Naive thymus-derived CD8-positive, alpha-beta T cell (primary cell): ENCODE results near the gene THAP3. TPM values are rescaled to one million over a fixed set of nuclear protein-coding genes. Genes with fewer than 3 reads are reported as not detected.

ENCODE experiments used
- ATAC-seq, 2 donors: fragments of 150-1000 bp; cut with Tn5 transposase in 1 of 2; sonication (Bioruptor Pico), chemical (Tn5 transposase) in 1 of 2; 1 replicate in 1 of 2; 2 replicates in 1 of 2; pipeline ENCODE4 v1.10.0; 2021; ENCODE audit warnings: mild to moderate bottlenecking in 2 of 2, moderate library complexity in 2 of 2
- POLR2A ChIA-PET: fragments of 350-600 bp; sonication (Branson Sonifier 250); formaldehyde crosslinking; loops from one replicate; lab custom pipeline; 2021; ENCODE audit warnings: antibody characterized with exemption; lab: Charles Lee
- DNase-seq, 10 donors: peaks; one replicate each; pipeline versions ENCODE4 v3.0.0 to v3.0.0-alpha.2; 2020 to 2022
- H3K27ac Mint-ChIP-seq, 10 donors: one replicate each; pipeline ENCODE4 v1.8.0; 2020 to 2022; ENCODE audit warnings: mild to moderate bottlenecking in 10 of 10, mixed read lengths in 10 of 10, moderate library complexity in 4 of 10, inconsistent platforms in 1 of 10
- H3K27me3 Mint-ChIP-seq, 5 donors: one replicate each; pipeline ENCODE4 v1.8.0; 2021 to 2022; ENCODE audit warnings: mixed read lengths in 5 of 5
- H3K36me3 Mint-ChIP-seq, 3 donors: one replicate each; pipeline ENCODE4 v1.8.0; 2020 to 2022; ENCODE audit warnings: mixed read lengths in 3 of 3, mild to moderate bottlenecking in 2 of 3, inconsistent platforms in 1 of 3
- H3K4me1 Mint-ChIP-seq, 4 donors: one replicate each; pipeline ENCODE4 v1.8.0; 2021 to 2022; ENCODE audit warnings: mixed read lengths in 4 of 4
- H3K4me3 Mint-ChIP-seq, 10 donors: one replicate each; pipeline ENCODE4 v1.8.0; 2020 to 2022; ENCODE audit warnings: mild to moderate bottlenecking in 10 of 10, mixed read lengths in 10 of 10, moderate library complexity in 6 of 10, inconsistent platforms in 1 of 10
- H3K9me3 Mint-ChIP-seq, 9 donors: one replicate each; pipeline ENCODE4 v1.8.0; 2020 to 2022; ENCODE audit warnings: mixed read lengths in 9 of 9, mild to moderate bottlenecking in 3 of 9, inconsistent platforms in 1 of 9, moderate library complexity in 1 of 9
- polyA plus RNA-seq, 3 donors: library from polyadenylated mRNA; unstranded; fragments of 300-500 nt; fragmentation: Illumina TruSeq; gene quantifications; one replicate each; pipeline ENCODE4 v1.2.3, GENCODE V29; 2021
- total RNA-seq, 8 experiments: library from RNA in 2 of 8; stranded (reverse) in 2 of 8; gene quantifications; one replicate each; pipeline ENCODE4 v1.2.3 and lab custom pipeline; 2021 to 2026

The THAP3 gene
- total and polyA plus RNA-seq, 5 experiments from 2014 or later = 20.1 to 30.7 (median 26.5) TPM

- Mint-ChIP-seq H3K4me1 (peaks cover 18 to 57% (median 48%) of the 10 kb centered on the region in 4 donors), H3K27me3 (no peaks in the 10 kb centered on the region), H3K4me3 (peak overlapping the region in 1 of 10 donors; percentile 63), H3K27ac (peak overlapping the region in 7 of 10 donors; percentile 14 to 72 (median 40)), H3K9me3 (no peaks in the 10 kb centered on the region), H3K36me3 (peaks cover 0 to 17% (median 0%) of the 10 kb centered on the region in 3 donors)
- DNase-seq (no peak), ATAC-seq (no peak)
- POLR2A ChIA-PET = interaction anchor here (8.7 kb wide), 1 partner anchor 17 kb away, joined by 145 read pairs; the partner anchor contains the start of gene KLHL21
Measured at GRCh38 chr1:6584126-6585080, 40.3 kb upstream of the THAP3 start.

- Mint-ChIP-seq H3K36me3 (peaks cover 0 to 25% (median 0%) of the 10 kb centered on the region in 3 donors), H3K4me3 (peak overlapping the region in 1 of 10 donors; percentile 63), H3K27me3 (no peaks in the 10 kb centered on the region), H3K9me3 (no peaks in the 10 kb centered on the region), H3K4me1 (peaks cover 18 to 54% (median 41%) of the 10 kb centered on the region in 4 donors), H3K27ac (peak overlapping the region in 6 of 10 donors; percentile 14 to 72 (median 42))
- POLR2A ChIA-PET = interaction anchor here (8.7 kb wide), 1 partner anchor 17 kb away, joined by 145 read pairs; the partner anchor contains the start of gene KLHL21
- no peak for DNase-seq
- ATAC-seq = no peak
Measured at GRCh38 chr1:6585081-6585722, 39.5 kb upstream of the THAP3 start.

DNA sequence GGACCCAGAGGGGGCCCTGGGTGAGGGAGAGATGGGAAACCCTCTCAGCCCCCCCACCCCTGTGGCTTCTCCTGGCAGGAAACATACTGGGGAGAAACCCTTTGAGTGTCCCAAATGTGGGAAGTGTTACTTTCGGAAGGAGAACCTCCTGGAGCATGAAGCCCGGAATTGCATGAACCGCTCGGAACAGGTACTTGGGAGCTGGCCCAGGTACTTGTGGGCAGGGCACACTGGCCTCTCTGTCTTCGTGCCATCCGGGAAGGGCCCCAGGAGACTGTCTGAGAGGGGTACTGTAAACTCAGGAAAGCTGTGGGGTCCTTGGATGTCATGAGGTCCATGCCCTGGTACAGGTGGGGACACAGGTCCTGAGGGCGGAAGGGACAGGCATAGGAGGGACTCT, 38.8 kb upstream of the THAP3 start:
- no peaks in the 10 kb centered on the region for H3K27me3 Mint-ChIP-seq
- DNase-seq = no peak
- H3K27ac Mint-ChIP-seq = peak overlapping the region in 1 of 10 donors; percentile 27
- POLR2A ChIA-PET = interaction anchor here (8.7 kb wide), 1 partner anchor 16 kb away, joined by 145 read pairs; the partner anchor contains the start of gene KLHL21
- H3K4me3 Mint-ChIP-seq = no peak overlapping the region
- H3K4me1 Mint-ChIP-seq = peaks cover 16 to 54% (median 40%) of the 10 kb centered on the region in 4 donors
- no peaks in the 10 kb centered on the region for H3K9me3 Mint-ChIP-seq
- no peak for ATAC-seq
- peaks cover 0 to 30% (median 2%) of the 10 kb centered on the region in 3 donors for H3K36me3 Mint-ChIP-seq

- H3K4me3 Mint-ChIP-seq = no peak overlapping the region
- no peaks in the 10 kb centered on the region for H3K9me3 Mint-ChIP-seq
- H3K4me1 Mint-ChIP-seq = peaks cover 18 to 54% (median 40%) of the 10 kb centered on the region in 4 donors
- DNase-seq (no peak), ATAC-seq (no peak)
- no peaks in the 10 kb centered on the region for H3K27me3 Mint-ChIP-seq
- POLR2A ChIA-PET = interaction anchor here (4.2 kb wide), 1 partner anchor 16 kb away, joined by 37 read pairs; the partner anchor contains the start of gene KLHL21
- peak overlapping the region in 2 of 10 donors; percentile 34 to 69 for H3K27ac Mint-ChIP-seq
- H3K36me3 Mint-ChIP-seq = peaks cover 0 to 30% (median 2%) of the 10 kb centered on the region in 3 donors
Measured at GRCh38 chr1:6586404-6586816, 38.3 kb upstream of the THAP3 start.

DNA sequence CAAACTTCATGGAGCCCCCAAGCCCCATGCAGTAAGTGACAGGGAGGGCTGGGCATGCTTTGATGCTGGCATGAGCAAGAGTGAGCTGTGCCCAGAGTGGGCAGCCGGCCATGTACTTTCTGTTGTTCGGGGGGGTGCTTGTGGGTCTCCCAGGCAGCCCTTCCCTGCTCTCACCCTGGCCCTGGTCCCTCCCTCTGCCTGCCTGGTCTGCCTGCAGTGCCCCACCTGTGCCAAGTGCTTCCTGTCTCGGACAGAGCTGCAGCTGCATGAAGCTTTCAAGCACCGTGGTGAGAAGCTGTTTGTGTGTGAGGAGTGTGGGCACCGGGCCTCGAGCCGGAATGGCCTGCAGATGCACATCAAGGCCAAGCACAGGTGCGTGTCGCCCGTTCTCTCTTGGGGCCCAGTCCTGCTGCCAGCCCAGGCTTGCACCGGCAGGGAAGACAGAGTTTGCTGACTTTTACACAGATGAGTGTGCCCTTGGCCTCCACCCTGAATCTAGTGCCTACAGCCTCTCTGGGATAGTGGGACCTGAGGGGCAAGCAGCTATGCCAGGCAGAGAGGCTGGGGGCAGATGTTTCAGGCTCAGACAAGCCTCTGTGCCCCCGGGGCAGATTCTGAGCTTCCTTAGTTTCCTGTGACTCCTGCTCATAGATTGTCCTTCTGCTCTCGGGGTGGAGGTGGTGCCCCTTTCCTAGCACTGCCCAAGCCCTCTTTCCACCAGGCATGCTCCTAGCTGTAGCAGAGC, 37.2 kb upstream of the THAP3 start:
- no peaks in the 10 kb centered on the region for H3K27me3 Mint-ChIP-seq
- peaks cover 20 to 52% (median 37%) of the 10 kb centered on the region in 4 donors for H3K4me1 Mint-ChIP-seq
- no peaks in the 10 kb centered on the region for H3K9me3 Mint-ChIP-seq
- H3K36me3 Mint-ChIP-seq = peaks cover 0 to 28% (median 2%) of the 10 kb centered on the region in 3 donors
- ATAC-seq (no peak), DNase-seq (no peak)
- peak overlapping the region in 8 of 10 donors; percentile 9 to 73 (median 60) for H3K27ac Mint-ChIP-seq
- POLR2A ChIA-PET = interaction anchor here (0.5 to 4.2 kb wide), 3 partner anchors 10 to 124 kb away, joined by 3 to 37 read pairs (median 5); partner anchors contain the start of gene KLHL21
- H3K4me3 Mint-ChIP-seq = no peak overlapping the region

DNA sequence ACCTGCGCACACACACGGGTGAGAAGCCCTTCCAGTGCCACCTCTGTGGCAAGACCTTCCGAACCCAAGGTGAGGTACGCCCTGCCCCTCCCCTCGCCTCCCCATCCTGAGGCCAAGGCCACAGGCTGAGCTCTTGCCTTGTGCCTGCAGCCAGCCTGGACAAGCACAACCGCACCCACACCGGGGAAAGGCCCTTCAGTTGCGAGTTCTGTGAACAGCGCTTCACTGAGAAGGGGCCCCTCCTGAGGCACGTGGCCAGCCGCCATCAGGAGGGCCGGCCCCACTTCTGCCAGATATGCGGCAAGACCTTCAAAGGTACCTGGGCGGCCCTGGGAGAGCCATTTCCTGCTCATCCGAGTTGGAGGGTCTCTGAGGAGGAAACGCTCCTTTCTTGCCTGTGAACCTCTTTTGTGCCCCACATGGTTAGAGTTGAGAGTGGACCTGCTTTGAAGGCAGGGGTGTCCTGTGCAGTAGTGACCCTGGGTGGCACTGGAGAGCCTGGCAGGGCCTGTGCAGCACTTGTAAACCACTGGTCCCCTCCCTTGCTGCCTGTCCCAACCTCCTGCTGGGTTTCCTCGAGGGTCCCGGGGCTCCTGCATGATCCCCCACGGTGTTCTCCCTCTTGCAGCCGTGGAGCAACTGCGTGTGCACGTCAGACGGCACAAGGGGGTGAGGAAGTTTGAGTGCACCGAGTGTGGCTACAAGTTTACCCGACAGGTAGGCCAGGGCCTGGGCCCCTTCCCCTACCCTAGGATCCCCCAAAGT, 36.4 kb upstream of the THAP3 start:
- DNase-seq (no peak), ATAC-seq (peak in 1 of 2 donors; percentile 13)
- peak overlapping the region in 7 of 10 donors; percentile 9 to 77 (median 62) for H3K27ac Mint-ChIP-seq
- H3K9me3 Mint-ChIP-seq = no peaks in the 10 kb centered on the region
- POLR2A ChIA-PET = interaction anchor here (1.0 to 4.2 kb wide), 3 partner anchors 8 to 14 kb away, joined by 5 to 37 read pairs (median 6); partner anchors contain the start of genes KLHL21 and ZBTB48
- H3K4me3 Mint-ChIP-seq = no peak overlapping the region
- peaks cover 0 to 30% (median 2%) of the 10 kb centered on the region in 3 donors for H3K36me3 Mint-ChIP-seq
- H3K27me3 Mint-ChIP-seq = no peaks in the 10 kb centered on the region
- peaks cover 20 to 54% (median 35%) of the 10 kb centered on the region in 4 donors for H3K4me1 Mint-ChIP-seq

DNA sequence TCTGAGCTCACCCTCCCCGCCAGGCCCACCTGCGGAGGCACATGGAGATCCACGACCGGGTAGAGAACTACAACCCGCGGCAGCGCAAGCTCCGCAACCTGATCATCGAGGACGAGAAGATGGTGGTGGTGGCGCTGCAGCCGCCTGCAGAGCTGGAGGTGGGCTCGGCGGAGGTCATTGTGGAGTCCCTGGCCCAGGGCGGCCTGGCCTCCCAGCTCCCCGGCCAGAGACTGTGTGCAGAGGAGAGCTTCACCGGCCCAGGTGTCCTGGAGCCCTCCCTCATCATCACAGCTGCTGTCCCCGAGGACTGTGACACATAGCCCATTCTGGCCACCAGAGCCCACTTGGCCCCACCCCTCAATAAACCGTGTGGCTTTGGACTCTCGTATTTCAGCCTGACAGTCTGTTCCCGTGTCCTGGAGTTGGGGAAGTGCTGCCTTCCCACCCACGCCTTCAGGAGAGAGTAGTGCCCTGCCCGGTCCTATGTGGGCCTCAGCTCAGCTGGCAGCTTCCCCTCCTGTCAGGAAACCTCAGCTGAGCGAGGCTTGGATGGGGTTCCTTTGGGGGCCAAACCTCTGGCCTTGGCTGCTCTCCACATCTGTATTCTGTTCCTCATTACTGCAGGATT, 35.7 kb upstream of the THAP3 start:
- Mint-ChIP-seq H3K36me3 (peaks cover 0 to 35% (median 2%) of the 10 kb centered on the region in 3 donors), H3K4me3 (no peak overlapping the region), H3K27me3 (no peaks in the 10 kb centered on the region), H3K9me3 (no peaks in the 10 kb centered on the region), H3K27ac (peak overlapping the region in 3 of 10 donors; percentile 15 to 77 (median 73)), H3K4me1 (peaks cover 20 to 60% (median 36%) of the 10 kb centered on the region in 4 donors)
- ATAC-seq (no peak), DNase-seq (no peak)
- POLR2A ChIA-PET = interaction anchor here (1.1 to 4.2 kb wide), 3 partner anchors 9 to 13 kb away, joined by 3 to 37 read pairs (median 6); partner anchors contain the start of genes KLHL21 and ZBTB48

DNA sequence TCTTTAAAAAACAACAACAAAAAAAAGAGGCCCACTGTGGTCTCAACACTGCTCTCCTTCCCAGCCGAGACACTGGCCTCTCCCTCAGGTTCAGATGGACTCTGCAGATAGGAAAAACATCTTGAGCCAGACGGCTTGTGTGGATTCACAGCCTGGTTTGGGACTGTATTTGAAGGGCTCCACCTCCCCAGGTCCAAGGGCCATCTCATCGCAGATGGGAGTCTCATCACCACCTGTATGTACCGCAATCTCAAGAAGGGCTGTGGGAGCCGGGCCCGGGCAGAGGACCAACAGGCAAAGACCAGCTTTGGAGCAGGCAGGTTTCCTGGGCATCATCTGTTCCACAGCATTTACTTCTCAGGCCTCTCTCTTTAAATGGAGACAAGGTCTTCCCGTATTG, 34.6 kb upstream of the THAP3 start:
- H3K4me1 Mint-ChIP-seq = peaks cover 13 to 56% (median 32%) of the 10 kb centered on the region in 4 donors
- peak overlapping the region in 7 of 10 donors; percentile 48 to 85 (median 63) for H3K27ac Mint-ChIP-seq
- POLR2A ChIA-PET = interaction anchor here (1.1 to 4.2 kb wide), 3 partner anchors 8 to 12 kb away, joined by 3 to 37 read pairs (median 6); partner anchors contain the start of genes KLHL21 and ZBTB48
- no peaks in the 10 kb centered on the region for H3K9me3 Mint-ChIP-seq
- DNase-seq (no peak), ATAC-seq (no peak)
- no peak overlapping the region for H3K4me3 Mint-ChIP-seq
- no peaks in the 10 kb centered on the region for H3K27me3 Mint-ChIP-seq
- H3K36me3 Mint-ChIP-seq = peaks cover 0 to 45% (median 2%) of the 10 kb centered on the region in 3 donors

GRCh38 chr1:6591222-6591621, 33.4 kb upstream of the THAP3 start:
- POLR2A ChIA-PET = interaction anchor here (1.0 to 2.7 kb wide), 2 partner anchors 11 to 101 kb away, joined by 5 to 21 read pairs; partner anchors contain the start of gene KLHL21
- H3K36me3 Mint-ChIP-seq = peaks cover 0 to 56% (median 2%) of the 10 kb centered on the region in 3 donors

DNA sequence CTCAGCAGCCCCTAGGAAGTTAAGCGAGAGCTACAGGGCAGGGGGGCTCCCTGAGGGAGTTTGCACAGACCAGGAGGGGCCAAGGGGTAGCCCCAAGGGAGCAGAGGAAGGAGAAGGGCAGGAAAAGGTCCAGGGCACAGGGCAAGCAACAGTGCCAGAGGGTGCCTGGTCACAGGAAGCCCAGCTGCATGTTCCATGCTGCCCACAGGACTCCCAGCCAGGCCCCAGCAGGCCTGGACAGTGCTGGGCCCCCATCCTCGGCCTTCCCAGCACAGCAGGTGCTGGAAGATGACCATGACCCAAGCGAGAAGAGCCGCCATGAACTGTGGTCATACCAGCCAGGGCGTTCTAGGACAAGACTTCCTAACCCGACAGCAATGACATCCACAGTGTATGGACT, 33.0 kb upstream of the THAP3 start:
- H3K36me3 Mint-ChIP-seq = peaks cover 0 to 61% (median 2%) of the 10 kb centered on the region in 3 donors
- peak overlapping the region in 4 of 10 donors; percentile 62 to 85 (median 72) for H3K27ac Mint-ChIP-seq
- ATAC-seq (no peak), DNase-seq (no peak)
- H3K4me3 Mint-ChIP-seq = peak overlapping the region in 4 of 10 donors; percentile 11 to 61 (median 35)
- H3K4me1 Mint-ChIP-seq = peaks cover 24 to 66% (median 45%) of the 10 kb centered on the region in 4 donors
- H3K27me3 Mint-ChIP-seq = no peaks in the 10 kb centered on the region
- POLR2A ChIA-PET = interaction anchor here (1.0 to 2.7 kb wide), 3 partner anchors 11 to 101 kb away, joined by 3 to 21 read pairs (median 5); partner anchors contain the start of genes KLHL21 and ZBTB48
- no peaks in the 10 kb centered on the region for H3K9me3 Mint-ChIP-seq

More at GRCh38 chr1:6591222-6591621, 33.4 kb upstream of the THAP3 start:
- DNase-seq (no peak), ATAC-seq (peak; percentile 28 to 45)
- peak overlapping the region; percentile 31 to 85 (median 52) for H3K27ac Mint-ChIP-seq
- no peaks in the 10 kb centered on the region for H3K27me3 Mint-ChIP-seq
- H3K4me1 Mint-ChIP-seq = peaks cover 23 to 64% (median 40%) of the 10 kb centered on the region in 4 donors
- H3K4me3 Mint-ChIP-seq = peak overlapping the region in 5 of 10 donors; percentile 11 to 65 (median 50)
- H3K9me3 Mint-ChIP-seq = no peaks in the 10 kb centered on the region
